Kidney (tissue), 14 donors: ENCODE data around the gene COPS4. TPM values are rescaled to one million over a fixed set of nuclear protein-coding genes. Genes with fewer than 3 reads are reported as not detected.

Experiments used
- DNase-seq, 5 donors: peaks; one replicate each; pipeline ENCODE4 v3.0.0-alpha.2; 2013 to 2020
- FAIRE-seq: peaks from 2 replicates; lab custom pipeline; 2012; peaks lifted over from hg19 to GRCh38; lab: Jason Lieb, UNC
- H3K27ac ChIP-seq, 2 donors: one replicate each; pipeline ENCODE4 v1.7.0; 2013; ENCODE audit warnings: low read depth in 2 of 2, low read length in 2 of 2, inconsistent platforms in 1 of 2
- H3K27me3 ChIP-seq: one replicate; pipeline ENCODE4 v1.7.1; 2013; ENCODE audit warnings: low read length, inconsistent platforms; ENCODE audit not compliant: control insufficient read depth, insufficient read depth
- H3K36me3 ChIP-seq, 3 donors: one replicate each; pipeline versions ENCODE4 v1.7.0 to v1.7.1; 2013; ENCODE audit warnings: low read length in 3 of 3, control low read depth in 1 of 3, inconsistent platforms in 1 of 3; ENCODE audit not compliant: insufficient read depth in 3 of 3, control insufficient read depth in 2 of 3
- H3K4me1 ChIP-seq, 3 donors: one replicate each; pipeline versions ENCODE4 v1.7.0 to v1.7.1; 2013; ENCODE audit warnings: low read length in 3 of 3, inconsistent platforms in 1 of 3, low read depth in 1 of 3; ENCODE audit not compliant: control insufficient read depth in 2 of 3, insufficient read depth in 2 of 3
- H3K4me3 ChIP-seq, 3 donors: one replicate each; pipeline versions ENCODE4 v1.7.0 to v1.8.1; 2013; ENCODE audit warnings: low read length in 3 of 3, control low read depth in 1 of 3, inconsistent platforms in 1 of 3
- H3K9ac ChIP-seq, 3 donors: one replicate each; pipeline versions ENCODE4 v1.7.0 to v1.7.1; 2013; ENCODE audit warnings: low read length in 3 of 3, control low read depth in 1 of 3, inconsistent platforms in 1 of 3
- H3K9me3 ChIP-seq, 3 donors: one replicate each; pipeline versions ENCODE4 v1.7.0 to v1.7.1; 2013; ENCODE audit warnings: low read length in 3 of 3, control low read depth in 1 of 3, inconsistent platforms in 1 of 3; ENCODE audit not compliant: control insufficient read depth in 2 of 3, insufficient read depth in 1 of 3
- CTCF ChIP-seq: IDR thresholded peaks from 3 replicates; pipeline ENCODE4 v1.5.1; 2012; ENCODE audit warnings: mild to moderate bottlenecking, moderate library complexity, borderline replicate concordance; ENCODE audit not compliant: insufficient read depth; ENCODE audit errors: extremely low read depth
- intact Hi-C: fragments of 100-400 bp; cut with DNase I; formaldehyde crosslinking; loops from one replicate; pipeline ENCODE4 v1.11.1; 2022
- polyA plus RNA-seq: library from polyadenylated mRNA; stranded (reverse); fragments of 350-450 nt; fragmentation: Illumina TruSeq; extraction: RNeasy Lipid Tissue Mini Kit (QIAGEN cat#74804); gene quantifications from one replicate; pipeline ENCODE4 v1.2.3, GENCODE V29; 2014; ENCODE audit warnings: low read depth, low replicate concordance; ENCODE audit not compliant: insufficient read depth
- total RNA-seq: library from RNA; stranded (reverse); fragmentation: NEBNext Ultra II Directional; extraction: Animal tissue kit (Norgen Biotek cat#: 25700); gene quantifications from one replicate; pipeline ENCODE4 v1.2.1, GENCODE V29; 2021
- donor health status: control.
- donor health status: control.
- donor health status: control.
- donor health status: control.
- donor health status: control.
- donor health status: DM: yes; HTN: yes; CAD: no.
- donor health status: Normal renal cell carcinoma (clear cell type).

Gene COPS4
- total and polyA plus RNA-seq, 2 donors from 2014 or later, result 28.6 to 51.8 TPM

GRCh38 chr4:83118869-83119268, 83.9 kb downstream of the COPS4 start:
- Histone ChIP-seq H3K4me3 (no peak overlapping the region), H3K27me3 (no peaks in the 10 kb centered on the region), H3K9ac (no peak overlapping the region), H3K36me3 (no peaks in the 10 kb centered on the region), H3K4me1 (no peaks in the 10 kb centered on the region), H3K9me3 (no peaks in the 10 kb centered on the region), H3K27ac (no peak overlapping the region)
- TF ChIP-seq CTCF, result no peak
- intact Hi-C loops, result no loop called here
- FAIRE-seq (no peak), DNase-seq (peak in 1 of 5 donors; percentile 8)

DNA sequence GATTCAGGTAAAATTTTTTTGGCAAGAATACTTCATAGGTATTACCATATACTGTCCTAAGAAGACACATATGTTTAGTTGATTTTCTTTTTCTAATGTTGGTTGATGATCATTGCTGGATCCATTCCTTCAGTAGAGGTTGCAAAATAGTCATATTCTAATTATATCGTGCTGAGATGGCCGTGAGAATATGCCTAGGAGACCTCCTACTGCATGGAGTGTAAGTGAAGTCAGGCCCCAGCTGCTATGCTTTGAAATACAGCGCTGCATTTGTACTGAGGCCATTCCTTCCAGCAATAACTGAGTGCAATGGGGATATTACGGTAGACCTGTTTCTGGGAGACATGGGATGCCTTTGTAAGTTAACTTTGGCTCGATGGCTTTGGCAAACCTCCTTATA, 86.3 kb downstream of the COPS4 start:
- DNase-seq, result no peak
- Histone ChIP-seq H3K36me3 (no peaks in the 10 kb centered on the region), H3K27ac (no peak overlapping the region), H3K9me3 (no peaks in the 10 kb centered on the region), H3K4me1 (no peaks in the 10 kb centered on the region), H3K9ac (no peak overlapping the region), H3K4me3 (no peak overlapping the region), H3K27me3 (no peaks in the 10 kb centered on the region)
- TF ChIP-seq CTCF, result no peak
- FAIRE-seq, result no peak
- intact Hi-C loops, result no loop called here

DNA sequence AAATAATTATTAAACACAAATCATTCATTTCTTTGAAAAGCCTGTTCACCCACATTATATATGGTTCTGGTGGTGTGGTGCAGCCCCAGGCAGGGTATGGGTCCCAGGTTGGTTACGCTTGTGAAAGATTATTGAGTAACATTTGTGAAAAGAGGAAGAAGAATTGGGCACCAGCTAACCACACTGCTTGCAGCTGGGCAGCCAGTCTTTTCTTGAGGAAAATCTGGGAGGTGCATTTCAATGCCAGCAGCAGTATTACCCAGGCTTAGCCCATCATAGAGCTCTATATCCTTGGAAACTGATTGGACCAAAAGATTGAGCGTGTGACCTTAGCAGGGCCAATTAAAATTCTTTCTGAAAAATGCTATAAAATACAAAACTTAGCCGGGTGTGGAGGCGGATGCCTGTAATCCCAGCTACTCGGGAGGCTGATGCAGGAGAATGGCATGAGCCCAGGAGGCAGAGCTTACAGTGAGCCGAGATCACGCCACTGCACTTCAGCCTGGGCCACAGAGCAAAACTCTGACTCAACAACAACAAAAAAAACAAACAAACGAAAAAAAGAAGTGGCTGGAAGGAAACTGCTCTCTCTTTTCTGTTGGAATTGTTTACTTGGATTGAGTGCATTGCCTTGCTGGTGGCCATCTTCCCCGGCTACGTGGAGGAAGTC, 89.3 kb downstream of the COPS4 start:
- no peaks in the 10 kb centered on the region for H3K27me3 ChIP-seq
- H3K9ac ChIP-seq, result no peak overlapping the region
- FAIRE-seq (no peak), DNase-seq (no peak)
- TF ChIP-seq CTCF, result no peak
- intact Hi-C loops, result no loop called here
- H3K9me3 ChIP-seq, result no peaks in the 10 kb centered on the region
- H3K27ac ChIP-seq, result no peak overlapping the region
- no peaks in the 10 kb centered on the region for H3K36me3 ChIP-seq
- no peak overlapping the region for H3K4me3 ChIP-seq
- H3K4me1 ChIP-seq, result no peaks in the 10 kb centered on the region

Other genes starting within 250 kb of the COPS4 start
- 41.2 TPM for gene SCD5, start 236.4 kb upstream of the COPS4 start, total RNA-seq
- 55.7 TPM for gene SCD5, start 236.4 kb upstream of the COPS4 start, polyA plus RNA-seq
- gene SEC31A, start 144.0 kb upstream of the COPS4 start, total RNA-seq, result 204 TPM
- 104 TPM for gene SEC31A, start 144.0 kb upstream of the COPS4 start, polyA plus RNA-seq
- gene THAP9, start 134.4 kb upstream of the COPS4 start, total RNA-seq, result 5.6 TPM
- gene THAP9, start 134.4 kb upstream of the COPS4 start, polyA plus RNA-seq, result 2.6 TPM
- 11.9 TPM for gene LIN54, start 24.4 kb upstream of the COPS4 start, total RNA-seq
- gene LIN54, start 24.4 kb upstream of the COPS4 start, polyA plus RNA-seq, result 2.4 TPM
- 10.3 TPM for gene PLAC8, start 79.5 kb downstream of the COPS4 start, total RNA-seq
- 3.6 TPM for gene PLAC8, start 79.5 kb downstream of the COPS4 start, polyA plus RNA-seq
- 8.1 TPM for gene COQ2, start 249.6 kb downstream of the COPS4 start, total RNA-seq
- 11.6 TPM for gene COQ2, start 249.6 kb downstream of the COPS4 start, polyA plus RNA-seq